ENCODE measurements around the gene TFB1M.

TFB1M gene

GRCh38 chr6:155250701-155251381, 63.4 kb downstream of the TFB1M start:
- H3K27me3 Mint-ChIP-seq (ENCODE audit: low read depth), result no peaks in the 10 kb centered on the region
- H3K36me3 Mint-ChIP-seq (ENCODE audit: low read depth), result peaks cover 46% of the 10 kb centered on the region
- H3K4me1 Mint-ChIP-seq, result no peaks in the 10 kb centered on the region
- no peak overlapping the region for H3K4me3 Mint-ChIP-seq
- no peaks in the 10 kb centered on the region for H3K9me3 Mint-ChIP-seq
- no peak for TF ChIP-seq CTCF (IDR thresholded peaks at IDR 0.05; ENCODE audit: unreplicated experiment in 3 of 3)
- no peak overlapping the region for H3K27ac Mint-ChIP-seq

- Mint-ChIP-seq H3K4me1 (peaks cover 12% of the 10 kb centered on the region), H3K36me3 (ENCODE audit: low read depth) (peaks cover 31% of the 10 kb centered on the region), H3K27ac (no peak overlapping the region), H3K4me3 (no peak overlapping the region), H3K9me3 (no peaks in the 10 kb centered on the region), H3K27me3 (ENCODE audit: low read depth) (no peaks in the 10 kb centered on the region)
- TF ChIP-seq CTCF (IDR thresholded peaks at IDR 0.05; ENCODE audit: unreplicated experiment in 3 of 3), result peak; percentile 63 to 73 (median 69)
These were observed 66.0 kb downstream of the TFB1M start for GRCh38 chr6:155248008-155249001.

- Mint-ChIP-seq H3K27me3 (ENCODE audit: low read depth) (no peaks in the 10 kb centered on the region), H3K27ac (no peak overlapping the region), H3K4me1 (peaks cover 12% of the 10 kb centered on the region), H3K9me3 (no peaks in the 10 kb centered on the region), H3K4me3 (no peak overlapping the region), H3K36me3 (ENCODE audit: low read depth) (peaks cover 25% of the 10 kb centered on the region)
- no peak for TF ChIP-seq CTCF (IDR thresholded peaks at IDR 0.05; ENCODE audit: unreplicated experiment in 3 of 3)
These were observed 66.7 kb downstream of the TFB1M start for GRCh38 chr6:155247618-155248007.

- H3K9me3 Mint-ChIP-seq, result no peaks in the 10 kb centered on the region
- H3K4me3 Mint-ChIP-seq, result no peak overlapping the region
- H3K36me3 Mint-ChIP-seq (ENCODE audit: low read depth), result peaks cover 24% of the 10 kb centered on the region
- no peaks in the 10 kb centered on the region for H3K27me3 Mint-ChIP-seq (ENCODE audit: low read depth)
- no peak for TF ChIP-seq CTCF (IDR thresholded peaks at IDR 0.05; ENCODE audit: unreplicated experiment in 3 of 3)
- H3K4me1 Mint-ChIP-seq, result peaks cover 12% of the 10 kb centered on the region
- H3K27ac Mint-ChIP-seq, result no peak overlapping the region
These were observed 67.5 kb downstream of the TFB1M start for GRCh38 chr6:155246825-155247224.

GRCh38 chr6:155245831-155246230, 68.5 kb downstream of the TFB1M start:
- no peak for TF ChIP-seq CTCF (IDR thresholded peaks at IDR 0.05; ENCODE audit: unreplicated experiment in 3 of 3)
- H3K4me3 Mint-ChIP-seq, result no peak overlapping the region
- peaks cover 25% of the 10 kb centered on the region for H3K36me3 Mint-ChIP-seq (ENCODE audit: low read depth)
- H3K4me1 Mint-ChIP-seq, result peaks cover 12% of the 10 kb centered on the region
- no peaks in the 10 kb centered on the region for H3K27me3 Mint-ChIP-seq (ENCODE audit: low read depth)
- peak overlapping the region in 1 of 3 experiments; percentile 58 for H3K27ac Mint-ChIP-seq
- H3K9me3 Mint-ChIP-seq, result no peaks in the 10 kb centered on the region

Data from nephron (organoid).